AG09309 (cell line): ENCODE data around the gene GPRC5A.
A peak's percentile ranks its signal among the peaks of the same experiment; 100 is the strongest.
"Not testable (repeated sequence)": the region's sequence is repeated elsewhere in the genome, so short reads cannot be mapped to it uniquely, and the experiment has no call there.

ENCODE experiments used
- DNase-seq: peaks from one replicate; pipeline ENCODE4 v3.0.0-alpha.2; 2010; ENCODE audit warnings: low read depth
- H3K4me3 ChIP-seq: 2 replicates; pipeline ENCODE4 v1.5.1; 2011; ENCODE audit warnings: mild to moderate bottlenecking, low read depth, low read length, moderate library complexity; ENCODE audit not compliant: control insufficient read depth
- CTCF ChIP-seq: IDR thresholded peaks from 2 replicates; pipeline ENCODE4 v1.5.1; 2011; ENCODE audit warnings: mild to moderate bottlenecking, low read depth, low read length, inconsistent platforms; ENCODE audit not compliant: insufficient read depth, control insufficient read depth; ENCODE audit errors: missing control alignments

GPRC5A gene

GRCh38 chr12:12870465-12870864 is 20.9 kb upstream of the GPRC5A start:
- no peak for TF ChIP-seq CTCF
- peak; percentile 99 for DNase-seq
- H3K4me3 ChIP-seq: no peak overlapping the region

- no peak overlapping the region for H3K4me3 ChIP-seq
- no peak for DNase-seq
- TF ChIP-seq CTCF: no peak
These were observed 19.7 kb upstream of the GPRC5A start for GRCh38 chr12:12871587-12872138.

GRCh38 chr12:12872139-12872933 is 19.0 kb upstream of the GPRC5A start:
- no peak for TF ChIP-seq CTCF
- DNase-seq: peak; percentile 29
- no peak overlapping the region for H3K4me3 ChIP-seq

GRCh38 chr12:12872934-12873275 is 18.5 kb upstream of the GPRC5A start:
- no peak for DNase-seq
- TF ChIP-seq CTCF: no peak

GRCh38 chr12:12874029-12874428 is 17.3 kb upstream of the GPRC5A start:
- no peak for TF ChIP-seq CTCF
- DNase-seq: no peak
- H3K4me3 ChIP-seq: no peak overlapping the region

More at GRCh38 chr12:12872934-12873275, 18.5 kb upstream of the GPRC5A start:
- no peak overlapping the region for H3K4me3 ChIP-seq

GRCh38 chr12:12875301-12875700 is 16.1 kb upstream of the GPRC5A start:
- not testable (repeated sequence) for H3K4me3 ChIP-seq

GRCh38 chr12:12877153-12877768 is 14.1 kb upstream of the GPRC5A start:
- DNase-seq: no peak
- no peak overlapping the region for H3K4me3 ChIP-seq
- no peak for TF ChIP-seq CTCF

More at GRCh38 chr12:12875301-12875700, 16.1 kb upstream of the GPRC5A start:
- DNase-seq: not testable (repeated sequence)
